Neural progenitor cell (in vitro differentiated cells): ENCODE measurements around the gene RALB.

Source experiments
- CTCF ChIP-seq: fragments of 200-600 bp; sonication (generic); IDR thresholded peaks from 2 replicates; pipeline ENCODE4 v1.5.1; 2017; ENCODE audit warnings: antibody characterized with exemption, mild to moderate bottlenecking
- EZH2phosphoT487 ChIP-seq: fragments of 200-600 bp; sonication (generic); IDR thresholded peaks from 2 replicates; pipeline ENCODE4 v1.6.1; 2017; ENCODE audit warnings: antibody characterized with exemption

- TF ChIP-seq CTCF (no peak), EZH2phosphoT487 (no peak)
These were observed 62.8 kb downstream of the RALB start for GRCh38 chr2:120315367-120316033.
